GM21825 (cell line): ENCODE results near the gene ADARB1.

ENCODE experiments used
- ATAC-seq: cut with Tn5 transposase; IDR thresholded peaks from one replicate; pipeline ENCODE4 v1.9.1; 2021; ENCODE audit warnings: mild to moderate bottlenecking, moderate library complexity; ENCODE audit not compliant: unreplicated experiment

ADARB1 gene

DNA sequence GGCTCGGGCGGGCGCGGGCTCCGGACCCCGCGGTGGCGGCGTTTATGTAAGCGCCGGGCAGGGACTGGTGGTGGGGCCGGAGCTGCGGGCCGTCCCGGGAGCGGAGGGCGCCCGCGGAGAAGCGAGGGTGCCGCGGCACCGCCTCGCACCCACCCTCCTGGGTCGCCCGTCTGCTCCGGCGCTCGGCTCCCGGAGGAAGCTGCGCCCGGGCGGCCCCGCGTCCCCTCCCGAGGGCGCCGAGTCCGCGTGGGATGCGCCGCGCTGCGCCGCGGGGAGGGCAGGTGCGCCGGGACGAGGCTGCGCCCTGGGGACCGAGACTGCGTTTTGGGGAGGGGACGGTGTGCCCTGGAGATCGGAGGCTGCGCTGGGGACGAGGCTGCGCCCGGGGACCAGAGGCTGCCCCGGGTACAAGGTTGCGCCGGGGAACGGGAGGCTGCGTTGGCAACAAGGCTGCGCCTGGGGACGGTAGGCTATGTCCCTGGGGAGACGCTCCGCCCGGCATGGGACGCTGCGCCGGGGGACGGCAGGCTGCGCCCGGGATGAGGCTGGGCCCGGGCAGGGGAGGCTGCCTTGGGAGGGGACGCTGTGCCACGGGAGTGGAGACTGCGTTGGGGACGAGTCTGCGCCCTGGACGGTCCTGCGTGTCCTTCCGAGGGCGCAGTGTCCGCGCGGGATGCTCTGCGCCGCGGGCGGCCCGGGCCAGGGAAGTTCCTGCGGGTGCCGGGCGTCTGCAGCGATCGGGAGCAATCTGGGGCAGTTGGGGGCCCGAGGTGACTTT is 627 bp downstream of the ADARB1 start:
- no peak for ATAC-seq

DNA sequence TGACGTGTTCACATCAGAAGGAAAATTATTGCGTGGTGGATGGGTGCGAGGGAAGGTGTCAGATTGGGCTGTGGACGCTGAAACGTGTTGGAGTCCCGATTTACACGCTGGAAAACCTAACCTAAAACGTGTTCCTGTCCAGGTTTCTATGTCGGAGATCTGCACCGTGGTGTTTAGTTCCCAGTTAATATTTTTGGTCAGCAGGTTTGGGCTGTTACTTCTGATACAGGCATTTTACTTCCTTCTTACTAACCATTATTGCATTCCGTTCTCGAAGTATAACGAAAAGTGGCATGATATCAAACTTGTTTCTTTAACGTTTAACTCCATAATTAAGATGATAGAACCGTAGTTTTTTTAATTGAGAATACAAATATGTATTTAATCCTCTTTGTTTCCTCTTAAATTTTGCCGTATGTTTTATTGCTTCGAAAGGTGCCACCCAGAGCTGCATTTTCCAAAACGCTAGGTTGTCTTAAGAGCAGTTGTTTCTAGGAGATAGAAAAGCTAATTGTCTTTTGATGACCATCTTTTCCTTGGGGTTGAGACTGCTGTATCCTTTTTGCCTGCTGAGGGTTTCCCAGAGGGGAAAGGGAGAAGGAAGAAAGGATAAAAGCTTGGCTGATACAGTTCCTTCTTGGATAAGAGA is 1.3 kb downstream of the ADARB1 start:
- no peak for ATAC-seq

GRCh38 chr21:45076245-45076711 is 1.9 kb downstream of the ADARB1 start:
- no peak for ATAC-seq

GRCh38 chr21:45078371-45078770 is 4.0 kb downstream of the ADARB1 start:
- ATAC-seq, result no peak

- ATAC-seq, result no peak
Observed at GRCh38 chr21:45078877-45079281, 4.5 kb downstream of the ADARB1 start.

GRCh38 chr21:45079351-45079750 is 5.0 kb downstream of the ADARB1 start:
- ATAC-seq, result no peak

- ATAC-seq, result no peak
Observed at GRCh38 chr21:45080232-45080631, 5.9 kb downstream of the ADARB1 start.

- no peak for ATAC-seq
Observed at GRCh38 chr21:45080639-45081414, 6.4 kb downstream of the ADARB1 start.

DNA sequence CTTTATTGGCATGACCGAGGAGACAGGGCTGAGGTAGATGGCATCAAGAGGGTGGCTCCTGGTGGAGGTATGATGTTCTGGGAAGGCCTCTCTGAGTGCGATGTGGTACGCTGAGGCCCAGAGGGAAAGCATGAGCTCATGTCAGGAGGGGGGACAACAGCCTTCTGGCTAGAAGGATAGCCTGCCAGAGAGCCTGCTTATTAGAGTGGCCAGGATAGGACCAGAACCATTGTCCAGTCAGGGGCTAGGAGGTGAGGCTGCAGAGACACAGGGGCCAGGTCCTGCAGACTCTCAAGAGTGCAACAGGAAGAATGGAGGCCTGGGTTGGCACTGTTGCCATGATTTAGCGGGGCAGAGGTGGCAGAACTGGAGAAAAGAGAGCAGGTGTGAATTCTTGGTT is 7.3 kb downstream of the ADARB1 start:
- ATAC-seq, result no peak

- ATAC-seq, result no peak
Observed at GRCh38 chr21:45082736-45083135, 8.4 kb downstream of the ADARB1 start.

DNA sequence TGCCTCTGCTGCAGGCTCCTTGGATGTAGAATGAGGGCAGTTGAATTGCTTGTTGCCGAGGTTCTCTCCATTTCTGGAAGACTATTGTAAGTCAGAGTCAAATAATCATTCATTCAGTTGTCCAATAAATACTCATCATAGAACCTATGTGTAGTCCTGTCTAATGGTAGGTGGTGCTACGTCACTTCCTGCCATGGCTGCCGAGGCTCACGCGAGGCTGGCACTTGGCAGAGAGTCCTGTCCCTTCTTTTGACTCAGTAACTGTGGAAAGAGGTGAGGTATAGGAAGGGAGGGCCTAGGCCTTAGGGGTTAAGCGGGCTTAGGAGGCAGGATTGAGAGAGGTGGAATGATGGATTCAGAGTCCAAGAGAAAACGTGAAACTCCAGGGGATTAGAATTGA is 9.7 kb downstream of the ADARB1 start:
- ATAC-seq, result no peak

GRCh38 chr21:45084881-45085536 is 10.6 kb downstream of the ADARB1 start:
- no peak for ATAC-seq

DNA sequence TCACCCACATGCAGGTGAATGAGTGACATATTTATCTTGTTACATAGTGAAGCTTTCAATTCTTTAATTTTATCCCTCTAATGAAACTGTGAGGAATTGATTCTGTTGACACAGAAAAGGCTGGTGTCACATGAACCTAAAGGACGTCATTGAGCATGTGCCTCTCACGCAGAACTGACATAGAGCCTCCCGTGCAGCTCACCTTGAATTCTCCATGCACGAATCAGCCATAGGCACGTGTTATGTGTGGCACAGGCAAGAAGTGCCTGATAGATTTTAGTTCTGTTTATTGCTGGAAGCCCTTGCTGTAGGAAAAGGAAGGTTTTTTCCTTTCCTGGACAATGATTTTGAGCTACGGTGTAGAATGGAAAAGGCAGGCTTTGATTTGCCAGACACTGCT is 11.3 kb downstream of the ADARB1 start:
- ATAC-seq, result no peak

DNA sequence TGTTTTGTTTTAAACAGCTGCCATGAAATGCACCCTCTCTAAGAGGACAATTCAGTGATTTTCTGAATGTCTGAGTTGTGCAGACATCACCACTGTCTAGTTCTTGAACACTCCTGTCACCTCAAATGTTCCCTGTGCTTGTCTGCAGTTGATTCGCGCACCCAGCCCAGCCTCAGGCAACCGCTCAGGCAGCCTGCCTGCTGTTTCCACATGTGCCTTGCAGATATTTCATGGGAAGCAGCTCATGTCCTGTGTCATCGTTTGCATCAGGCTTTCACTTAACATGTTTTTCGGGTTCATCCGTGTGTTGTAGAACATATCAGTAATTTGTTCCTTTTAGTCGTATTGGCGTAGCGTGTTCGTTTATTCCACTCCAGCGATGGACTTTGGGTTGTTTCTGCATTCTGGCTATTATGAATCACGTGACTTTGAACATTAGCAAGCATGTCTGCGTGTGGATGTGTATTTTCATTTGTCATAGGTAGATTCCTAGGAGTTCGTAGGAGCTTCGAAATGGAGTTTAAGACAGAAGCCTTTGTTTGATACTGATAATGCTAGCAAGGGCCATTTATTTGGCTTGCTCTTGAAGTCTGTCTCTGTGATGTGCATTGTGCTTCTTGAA is 12.1 kb downstream of the ADARB1 start:
- ATAC-seq, result no peak

- no peak for ATAC-seq
Observed at GRCh38 chr21:45087022-45087823, 12.8 kb downstream of the ADARB1 start.

DNA sequence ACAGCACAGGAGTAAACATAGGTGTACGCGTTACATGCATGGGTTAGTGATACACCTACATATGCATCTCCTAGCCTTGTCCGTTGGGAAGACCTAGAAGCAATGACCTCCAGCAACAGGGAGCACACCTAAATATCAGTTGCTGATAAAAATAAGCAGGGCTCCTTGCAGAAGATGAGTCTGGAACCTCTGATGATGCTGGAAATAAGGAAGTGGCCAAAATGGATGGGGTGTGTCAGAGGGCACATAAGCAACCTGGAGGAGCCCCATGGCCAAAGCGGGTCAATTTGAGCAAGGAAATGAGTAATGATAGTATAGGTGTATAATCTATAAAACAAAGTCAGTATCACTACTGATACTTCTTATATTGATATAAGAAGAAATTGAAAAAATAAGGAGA is 13.7 kb downstream of the ADARB1 start:
- no peak for ATAC-seq

DNA sequence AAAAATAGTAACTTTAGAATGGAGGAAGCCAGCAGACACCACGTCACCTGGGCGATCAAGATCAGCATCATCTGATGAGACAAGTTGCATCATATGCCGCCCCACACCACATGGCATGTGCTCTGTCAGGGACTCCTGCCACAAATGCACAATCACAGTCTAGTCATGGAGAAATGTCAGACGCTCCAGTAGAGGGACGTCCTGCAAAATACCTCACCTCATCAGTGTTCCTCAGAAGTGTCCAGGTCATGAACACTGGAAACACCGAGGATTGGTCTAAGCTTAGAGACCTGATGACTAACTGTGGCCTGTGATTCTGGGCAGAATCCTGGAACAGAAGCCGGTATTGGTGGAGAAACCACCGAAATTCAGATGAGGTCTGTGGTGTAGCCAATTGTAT is 14.3 kb downstream of the ADARB1 start:
- ATAC-seq, result no peak

DNA sequence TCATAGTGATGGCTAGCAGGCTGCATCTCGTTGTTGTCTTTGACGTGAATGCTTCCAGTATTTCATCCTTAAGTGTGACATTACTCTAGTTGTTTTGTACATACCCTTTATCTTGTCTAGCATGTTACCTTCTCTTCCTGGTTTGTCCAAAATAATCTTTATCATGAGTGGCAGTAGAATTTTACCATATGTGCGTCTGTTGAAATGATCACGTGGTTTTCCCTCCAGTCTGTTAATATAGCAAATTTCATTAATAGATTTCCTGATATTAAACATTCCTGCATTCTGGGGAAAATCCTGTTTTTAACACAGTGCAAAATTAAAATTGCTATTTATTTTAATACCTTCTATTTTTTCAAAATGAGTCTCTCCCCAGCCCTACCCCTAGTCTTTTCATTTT is 15.6 kb downstream of the ADARB1 start:
- no peak for ATAC-seq

DNA sequence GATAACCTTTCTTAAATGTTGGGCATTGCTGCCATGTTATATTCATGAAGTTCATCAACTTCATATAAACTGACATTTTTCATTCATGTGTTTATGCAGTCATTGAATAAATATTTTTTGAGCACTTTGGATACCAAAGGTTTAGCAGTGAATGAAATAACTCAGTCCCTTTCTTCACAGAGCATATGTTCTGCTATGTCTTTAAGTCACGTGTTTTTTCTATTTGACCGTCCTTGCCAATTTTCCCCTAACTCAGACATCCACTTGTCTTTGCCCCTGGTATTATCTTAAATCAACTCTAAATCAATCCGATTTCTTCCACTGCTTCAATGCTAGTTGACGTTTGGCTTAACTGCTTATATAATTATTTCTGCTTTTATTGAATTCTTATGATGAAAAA is 16.6 kb downstream of the ADARB1 start:
- no peak for ATAC-seq
